ENCODE results near the gene INTS7. TPM values are rescaled to one million over a fixed set of nuclear protein-coding genes. Genes with fewer than 3 reads are reported as not detected.
"Not testable (repeated sequence)": the region's sequence is repeated elsewhere in the genome, so short reads cannot be mapped to it uniquely, and the experiment has no call there.

Gene INTS7
- total RNA-seq, 2 donors from 2014 or later = 4.9 to 7.5 TPM

DNA sequence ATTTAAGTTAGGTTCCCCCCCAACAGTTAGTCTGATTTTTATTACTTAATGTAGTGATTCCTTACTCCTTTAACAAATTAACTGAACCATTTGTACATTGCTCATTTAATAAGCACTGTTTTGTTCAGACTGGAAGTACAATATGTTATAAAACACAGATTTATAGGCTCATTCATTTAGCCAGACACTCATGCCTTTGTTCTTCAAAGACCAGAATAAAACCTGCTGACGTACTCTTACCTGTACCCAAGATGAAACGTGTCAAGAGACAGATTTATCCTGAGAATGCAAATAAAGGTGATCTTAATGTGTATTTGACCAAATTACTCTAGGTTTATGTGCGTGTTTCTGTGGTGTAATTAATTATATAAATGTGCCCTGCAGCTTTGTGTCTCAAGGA, 92.8 kb downstream of the INTS7 start:
- H3K27ac ChIP-seq = no peak overlapping the region
- no peaks in the 10 kb centered on the region for H3K9me3 ChIP-seq
- no peak overlapping the region for H3K4me3 ChIP-seq
- no peaks in the 10 kb centered on the region for H3K27me3 ChIP-seq
- no peak for DNase-seq (ENCODE audit: low spot score)
- H3K4me1 ChIP-seq = peaks cover 0 to 17% of the 10 kb centered on the region in 2 donors
- no peaks in the 10 kb centered on the region for H3K36me3 ChIP-seq
- no peak for TF ChIP-seq CTCF (IDR thresholded peaks at IDR 0.05)

- TF ChIP-seq CTCF (IDR thresholded peaks at IDR 0.05) = no peak
- H3K4me1 ChIP-seq = peaks cover 0 to 23% of the 10 kb centered on the region in 2 donors
- no peak overlapping the region for H3K27ac ChIP-seq
- H3K4me3 ChIP-seq = no peak overlapping the region
- H3K27me3 ChIP-seq = no peaks in the 10 kb centered on the region
- DNase-seq (ENCODE audit: low spot score) = no peak
- no peaks in the 10 kb centered on the region for H3K36me3 ChIP-seq
- H3K9me3 ChIP-seq = no peaks in the 10 kb centered on the region
These were observed 95.4 kb downstream of the INTS7 start for GRCh38 chr1:211939876-211940468.

DNA sequence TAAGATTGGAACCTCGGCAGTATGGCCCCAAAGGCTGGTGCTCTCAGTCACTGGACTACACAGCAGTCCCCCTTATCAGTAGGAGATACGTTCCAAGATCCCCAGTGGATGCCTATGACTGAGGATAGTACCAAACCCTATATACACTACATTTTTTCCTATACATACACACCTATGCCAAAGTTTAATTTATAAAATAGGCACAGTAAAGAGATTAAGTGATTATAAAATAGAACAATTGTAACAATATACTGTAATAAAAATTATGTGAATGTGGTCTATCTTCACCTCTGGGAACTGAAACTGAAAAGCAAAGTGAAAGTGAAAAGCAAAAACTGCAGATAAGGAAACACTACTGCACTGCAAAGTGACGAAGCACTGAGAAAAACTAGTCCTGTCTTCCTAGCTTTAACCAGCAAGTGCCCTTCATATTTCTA, 96.8 kb downstream of the INTS7 start:
- Histone ChIP-seq H3K4me3 (peak overlapping the region in 1 of 2 donors; percentile 23), H3K36me3 (no peaks in the 10 kb centered on the region), H3K9me3 (no peaks in the 10 kb centered on the region), H3K27me3 (no peaks in the 10 kb centered on the region), H3K4me1 (peaks cover 0 to 37% of the 10 kb centered on the region in 2 donors), H3K27ac (no peak overlapping the region)
- TF ChIP-seq CTCF (IDR thresholded peaks at IDR 0.05) = no peak
- DNase-seq (ENCODE audit: low spot score) = no peak

DNA sequence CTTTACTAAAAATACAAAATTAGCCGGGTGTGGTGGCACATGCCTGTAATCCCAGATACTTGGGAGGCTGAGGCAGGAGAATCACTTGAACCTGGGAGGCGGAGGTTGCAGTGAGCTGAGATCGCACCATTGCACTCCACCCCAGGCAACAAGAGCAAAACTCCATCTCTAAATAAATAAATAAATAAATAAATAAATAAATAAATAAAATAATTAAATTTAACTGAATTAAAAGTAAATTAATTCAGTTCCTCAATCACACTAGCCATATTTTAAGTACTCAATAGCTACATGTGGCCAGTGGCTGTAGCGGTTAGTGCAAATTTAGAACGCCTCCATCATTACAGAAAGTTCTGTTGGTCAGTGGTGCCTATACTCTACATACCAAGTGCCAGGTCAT, 97.9 kb downstream of the INTS7 start:
- peaks cover 0 to 49% of the 10 kb centered on the region in 2 donors for H3K4me1 ChIP-seq

GRCh38 chr1:211935448-211935970, 99.8 kb downstream of the INTS7 start:
- Histone ChIP-seq H3K4me1 (peaks cover 0 to 54% of the 10 kb centered on the region in 2 donors), H3K9me3 (no peaks in the 10 kb centered on the region)
- DNase-seq (ENCODE audit: low spot score) = no peak

More for the DNA sequence above, 97.9 kb downstream of the INTS7 start:
- DNase-seq (ENCODE audit: low spot score); H3K4me3 ChIP-seq; H3K36me3 ChIP-seq; H3K27me3 ChIP-seq; H3K27ac ChIP-seq; H3K9me3 ChIP-seq: not testable (repeated sequence)

More at GRCh38 chr1:211935448-211935970, 99.8 kb downstream of the INTS7 start:
- no peak for TF ChIP-seq CTCF (IDR thresholded peaks at IDR 0.05)
- H3K4me3 ChIP-seq = no peak overlapping the region
- no peaks in the 10 kb centered on the region for H3K36me3 ChIP-seq
- no peak overlapping the region for H3K27ac ChIP-seq
- no peaks in the 10 kb centered on the region for H3K27me3 ChIP-seq
